Psoas muscle (tissue), 8 donors: ENCODE measurements around the gene PCBP3. TPM values are rescaled to one million over a fixed set of nuclear protein-coding genes. Genes with fewer than 3 reads are reported as not detected.

Experiments used
- ATAC-seq, 4 donors: fragments of 200-7000 bp; cut with Tn5 transposase; one replicate each; pipeline ENCODE4 v1.9.1; 2020; ENCODE audit warnings: moderate library complexity in 3 of 4, mild to moderate bottlenecking in 2 of 4
- DNase-seq, 2 donors: peaks; one replicate each; pipeline ENCODE4 v3.0.0-alpha.2; 2020
- H3K27ac ChIP-seq: fragments of 200-600 bp; one replicate; pipeline ENCODE4 v1.8.0; 2022
- H3K27me3 ChIP-seq, 3 donors: fragments of 200-600 bp in 1 of 3; one replicate each; pipeline versions ENCODE4 v1.6.1 to v1.8.0; 2013 to 2022; ENCODE audit warnings: low read length in 2 of 3, mild to moderate bottlenecking in 2 of 3, moderate library complexity in 1 of 3; ENCODE audit not compliant: insufficient read depth in 3 of 3
- H3K36me3 ChIP-seq, 2 donors: fragments of 200-600 bp in 1 of 2; one replicate each; pipeline versions ENCODE4 v1.6.1 to v1.8.0; 2013 to 2022; ENCODE audit warnings: low read depth in 1 of 2, mild to moderate bottlenecking in 1 of 2, moderate library complexity in 1 of 2; ENCODE audit not compliant: insufficient read depth in 1 of 2
- H3K4me1 ChIP-seq: fragments of 200-600 bp; one replicate; pipeline ENCODE4 v1.8.0; 2022
- H3K4me3 ChIP-seq: fragments of 200-600 bp; one replicate; pipeline ENCODE4 v1.8.0; 2022; ENCODE audit warnings: mild to moderate bottlenecking
- H3K9me3 ChIP-seq: fragments of 200-600 bp; one replicate; pipeline ENCODE4 v1.8.0; 2022
- CTCF ChIP-seq: fragments of 200-600 bp; IDR thresholded peaks from one replicate; pipeline ENCODE4 v1.8.0; 2022; ENCODE audit warnings: antibody characterized with exemption
- WGBS, 3 donors: extraction: QIAGEN DNeasy Blood & Tissue Kit; methylation state at CpG; one replicate each; pipeline versions ENCODE4 v1.1.6 to v1.1.7; 2013; 5-methylcytosine and 5-hydroxymethylcytosine counted together
- intact Hi-C, 2 donors: fragments of 100-400 bp; cut with DNase I; formaldehyde crosslinking; loops; one replicate each; pipeline versions ENCODE4 v1.11.0 to v1.14.2; 2022
- polyA plus RNA-seq, 3 donors: library from polyadenylated mRNA; stranded (reverse); fragments of 200-250 nt; gene quantifications; one replicate each; pipeline ENCODE4 v1.2.3, GENCODE V29; 2013
- total RNA-seq, 4 donors: library from RNA; stranded (reverse); fragmentation: NEBNext Ultra II Directional in 2 of 4; extraction: Animal tissue kit (Norgen Biotek cat#: 25700) in 2 of 4; gene quantifications; one replicate each; pipeline versions ENCODE4 v1.2.1 to v1.2.4, GENCODE V29; 2021 to 2023
- donor health status: healthy with polysubstance abuse.
- donor health status: DM: no; HTN: no; CAD: no; lungs with moderate emphysema.
- donor health status: Bipolar disorder and iron deficiency.
- donor health status: healthy.
- donor health status: DM: yes; HTN: yes; CAD: no.
- donor health status: DM: no; HTN: no; CAD: no.
- donor health status: DM: no; HTN: no; CAD: no.
- donor health status: DM: yes; HTN: yes; CAD: no.

Gene PCBP3
- total and polyA plus RNA-seq, 7 donors = 0.10 to 0.91 (median 0.33) TPM; not detected in 1

- 77 to 82% (median 79%) methylated on average over 8 of the region's 8 CpGs for WGBS, 3 donors
- no peak overlapping the region for H3K27ac ChIP-seq
- no peak for TF ChIP-seq CTCF
- no peaks in the 10 kb centered on the region for H3K9me3 ChIP-seq
- no peaks in the 10 kb centered on the region for H3K4me1 ChIP-seq
- H3K27me3 ChIP-seq = peaks cover 0 to 22% (median 6%) of the 10 kb centered on the region in 3 donors
- no peaks in the 10 kb centered on the region for H3K36me3 ChIP-seq
- DNase-seq (no peak), ATAC-seq (no peak)
- H3K4me3 ChIP-seq = no peak overlapping the region
- intact Hi-C loops = loop anchor here (5.0 to 10.0 kb wide), 2 partner anchors 267 to 530 kb away; no protein-coding TSS in a partner anchor
Observed at GRCh38 chr21:45824546-45825215, 181.2 kb downstream of the PCBP3 start.

GRCh38 chr21:45825219-45825618 lies 181.7 kb downstream of the PCBP3 start:
- ATAC-seq = no peak
- no peak for DNase-seq
- TF ChIP-seq CTCF = no peak

GRCh38 chr21:45826676-45827301 lies 183.3 kb downstream of the PCBP3 start:
- H3K27me3 ChIP-seq = peaks cover 0 to 28% (median 9%) of the 10 kb centered on the region in 3 donors
- no peaks in the 10 kb centered on the region for H3K9me3 ChIP-seq
- no peaks in the 10 kb centered on the region for H3K36me3 ChIP-seq
- ATAC-seq (no peak), DNase-seq (no peak)
- H3K4me3 ChIP-seq = no peak overlapping the region
- no peak overlapping the region for H3K27ac ChIP-seq
- no peak for TF ChIP-seq CTCF
- intact Hi-C loops = loop anchor here in 1 of 2 donors (10.0 kb wide), 1 partner anchor 532 kb away; no protein-coding TSS in a partner anchor
- WGBS, 3 donors = 88 to 92% (median 91%) methylated on average over 16 of the region's 16 CpGs
- no peaks in the 10 kb centered on the region for H3K4me1 ChIP-seq

More at GRCh38 chr21:45825219-45825618, 181.7 kb downstream of the PCBP3 start:
- H3K27me3 ChIP-seq = peaks cover 0 to 22% (median 9%) of the 10 kb centered on the region in 3 donors
- no peak overlapping the region for H3K27ac ChIP-seq
- WGBS, 3 donors = 64 to 66% (median 65%) methylated on average over 13 of the region's 13 CpGs
- H3K36me3 ChIP-seq = no peaks in the 10 kb centered on the region
- H3K4me3 ChIP-seq = no peak overlapping the region
- H3K4me1 ChIP-seq = no peaks in the 10 kb centered on the region
- intact Hi-C loops = loop anchor here in 1 of 2 donors (10.0 kb wide), 1 partner anchor 530 kb away; no protein-coding TSS in a partner anchor
- H3K9me3 ChIP-seq = no peaks in the 10 kb centered on the region

- peaks cover 0 to 28% (median 9%) of the 10 kb centered on the region in 3 donors for H3K27me3 ChIP-seq
- no peak overlapping the region for H3K4me3 ChIP-seq
- DNase-seq (no peak), ATAC-seq (no peak)
- H3K9me3 ChIP-seq = no peaks in the 10 kb centered on the region
- intact Hi-C loops = loop anchor here in 1 of 2 donors (10.0 kb wide), 1 partner anchor 532 kb away; no protein-coding TSS in a partner anchor
- TF ChIP-seq CTCF = no peak
- no peak overlapping the region for H3K27ac ChIP-seq
- H3K4me1 ChIP-seq = no peaks in the 10 kb centered on the region
- no peaks in the 10 kb centered on the region for H3K36me3 ChIP-seq
- WGBS, 3 donors = 83 to 88% (median 83%) methylated on average over 9 of the region's 9 CpGs
Observed at GRCh38 chr21:45827302-45827692, 183.8 kb downstream of the PCBP3 start.
